ENCODE data around the gene ADAMTS2. TPM values are rescaled to one million over a fixed set of nuclear protein-coding genes. Genes with fewer than 3 reads are reported as not detected.

The ADAMTS2 gene
- total and polyA plus RNA-seq, 2 of the 4 experiments (the other 2 are of a cell fraction): 19.0 to 58.8 TPM

GRCh38 chr5:179120951-179121666, 224.2 kb downstream of the ADAMTS2 start:
- Histone ChIP-seq H4K20me1 (ENCODE audit: insufficient read depth, low read length) (no peaks in the 10 kb centered on the region), H3K9me3 (ENCODE audit: control insufficient read depth, insufficient read depth, low read length) (no peaks in the 10 kb centered on the region; the same call in 1 of the 2 replicates), H3K4me2 (ENCODE audit: low read depth, low read length) (no peak overlapping the region), H3K23ac (ENCODE audit: low read depth, low read length) (no peak overlapping the region), H3K36me3 (ENCODE audit: control insufficient read depth, insufficient read depth, low read length) (peaks cover 23% of the 10 kb centered on the region; the same call in 1 of the 2 replicates), H3K18ac (ENCODE audit: low read depth, low read length) (no peak overlapping the region), H3K27ac (ENCODE audit: insufficient read depth, low read length) (no peak overlapping the region), H2BK20ac (ENCODE audit: low read depth, low read length) (no peak overlapping the region), H3K4ac (ENCODE audit: low read depth, low read length) (no peak overlapping the region), H4K5ac (ENCODE audit: low read depth, low read length) (no peak overlapping the region), H2AFZ (replicated peaks; ENCODE audit: low read length, poor library complexity) (no peak overlapping the region), H2AK9ac (replicated peaks; ENCODE audit: low read depth, low read length, poor library complexity) (no peak overlapping the region), H3K27me3 (ENCODE audit: control insufficient read depth, insufficient read depth, low read length) (no peaks in the 10 kb centered on the region), H2AK5ac (ENCODE audit: low read depth, low read length) (no peak overlapping the region), H3K14ac (replicated peaks; ENCODE audit: low read depth, low read length) (no peak overlapping the region), H2BK15ac (ENCODE audit: low read depth, low read length) (no peak overlapping the region), H3K4me3 (ENCODE audit: insufficient read depth, low read depth, low read length) (no peak overlapping the region), H2BK120ac (ENCODE audit: low read depth, low read length) (no peak overlapping the region), H3K9ac (ENCODE audit: low read depth, low read length) (no peak overlapping the region), H3K9me1 (ENCODE audit: insufficient read depth, low read length) (no peaks in the 10 kb centered on the region), H3K56ac (ENCODE audit: extremely low read depth, insufficient read depth, low read length) (no peak overlapping the region), H3K4me1 (ENCODE audit: control insufficient read depth, insufficient read depth, low read length) (no peaks in the 10 kb centered on the region), H2BK5ac (ENCODE audit: low read depth, low read length, poor library complexity, severe bottlenecking) (no peak overlapping the region), H4K8ac (ENCODE audit: low read depth in 2 of 2, low read length in 2 of 2) (no peak overlapping the region), H4K91ac (ENCODE audit: insufficient read depth, low read depth, low read length) (no peak overlapping the region), H3K79me1 (ENCODE audit: low read depth in 1 of 2, low read length in 2 of 2) (no peaks in the 10 kb centered on the region)
- ChIA-PET POLR2A (ENCODE audit: unreplicated experiment) (no interaction called here), CTCF (no interaction called here)
- no peak for TF ChIP-seq CHD1 (IDR thresholded peaks at IDR 0.05; ENCODE audit: low read depth, low read length)
- no peak for TF ChIP-seq RAD21 (IDR thresholded peaks at IDR 0.05; ENCODE audit: low read length)
- no peak for TF ChIP-seq USF2 (IDR thresholded peaks at IDR 0.05; ENCODE audit: low read depth, low read length)
- no peak for TF ChIP-seq CTCF (conservative IDR thresholded peaks at IDR 0.05; ENCODE audit: low read depth, low read length)
- TF ChIP-seq POLR2A (IDR thresholded peaks at IDR 0.05; ENCODE audit: low read depth, low read length): no peak
- 85% methylated on average over 30 of the region's 75 CpGs; no CpG with 5 or more reads in 1 of the 2 experiments for WGBS, 2 experiments (ENCODE audit: extremely low coverage in 2 of 2, insufficient read length in 1 of 2)
- DNase-seq: no peak
- dilution Hi-C loops (cut with HindIII; ENCODE audit: low sequenced_read_pairs, unreplicated experiment) (no loop called here), in situ Hi-C loops (cut with MboI; ENCODE audit: low sequenced_read_pairs) (no loop called here), intact Hi-C loops (cut with micrococcal nuclease) (no loop called here)
- no peak for ATAC-seq (ENCODE audit: low read depth)
- BruUV-seq (replicated peaks): no TSS peak
